ENCODE data around the gene CSGALNACT2. TPM values are rescaled to one million over a fixed set of nuclear protein-coding genes. Genes with fewer than 3 reads are reported as not detected.
A peak's percentile ranks its signal among the peaks of the same experiment; 100 is the strongest.

CSGALNACT2 gene
- polyA plus RNA-seq, 1 of the 3 experiments (the other 2 are of a cell fraction): 11.5 TPM

DNA sequence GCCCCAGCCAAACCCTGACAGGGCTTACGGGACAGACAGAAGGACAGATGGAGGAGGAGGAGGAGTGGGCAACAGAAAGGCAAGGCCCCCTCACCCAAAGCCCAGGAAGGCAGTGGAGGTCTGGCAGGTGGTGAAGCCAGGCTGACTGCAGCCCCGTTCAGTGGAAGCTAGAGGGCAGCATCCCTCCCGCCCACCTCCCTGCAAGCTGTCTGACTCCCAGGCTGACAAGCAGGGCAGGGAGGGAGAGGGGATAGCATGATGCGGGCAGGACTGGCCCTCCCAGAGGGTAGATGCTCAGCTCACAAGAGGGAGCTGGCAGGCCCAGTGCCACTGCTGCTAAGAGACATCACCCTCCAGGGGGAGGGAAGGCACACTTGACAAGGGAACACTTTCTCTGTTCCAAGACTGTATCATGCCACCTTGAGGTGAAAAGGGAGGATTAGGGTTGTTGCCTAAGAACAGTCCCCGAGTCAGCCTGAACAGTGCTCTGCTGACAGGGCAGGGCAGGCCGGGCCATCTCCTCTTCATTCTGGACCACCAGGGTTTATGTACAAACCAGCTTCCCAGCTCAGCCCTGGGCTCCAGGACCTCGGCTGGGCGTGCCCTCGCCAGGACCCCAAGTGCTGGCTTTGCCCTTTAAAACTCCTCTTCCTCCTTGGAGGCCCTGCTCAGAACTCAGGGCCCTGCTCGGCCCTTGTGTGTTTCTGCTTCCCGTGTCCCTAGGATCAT lies 66.9 kb downstream of the CSGALNACT2 start:
- Histone ChIP-seq H3K9me3 (no peaks in the 10 kb centered on the region), H3K9ac (no peak overlapping the region), H3K4me3 (ENCODE audit: low read depth in 2 of 2, low read length in 1 of 2) (peak overlapping the region in 1 of 2 experiments; percentile 43; a peak in 1 of 4 replicates), H3K4me1 (ENCODE audit: control insufficient read depth in 1 of 2, insufficient read depth in 2 of 2, low read depth in 1 of 2, low read length in 1 of 2) (no peaks in the 10 kb centered on the region; a peak in 1 of 4 replicates), H3K9me2 (no peaks in the 10 kb centered on the region), H3K27ac (ENCODE audit: low read depth in 2 of 2, low read length in 1 of 2) (no peak overlapping the region), H3F3A (replicated peaks; ENCODE audit: insufficient read depth) (no peaks in the 10 kb centered on the region), H2AFZ (ENCODE audit: low read depth) (no peak overlapping the region), H4K20me1 (ENCODE audit: insufficient read depth) (no peaks in the 10 kb centered on the region), H3K79me2 (ENCODE audit: insufficient read depth) (no peaks in the 10 kb centered on the region), H3K36me3 (replicated peaks in 1 of 2; ENCODE audit: control insufficient read depth in 1 of 2, insufficient read depth in 2 of 2, low read length in 1 of 2) (no peaks in the 10 kb centered on the region), H3K27me3 (ENCODE audit: insufficient read depth) (no peaks in the 10 kb centered on the region), H3K4me2 (no peak overlapping the region)
- WGBS (ENCODE audit: low lambda C conversion rate): 71% methylated on average over 7 of the region's 11 CpGs
- ChIA-PET POLR2A (no interaction called here), CTCF (interaction anchor here (0.9 to 2.7 kb wide), 23 partner anchors 9 to 369 kb away, joined by 3 to 19 read pairs (median 4); no protein-coding TSS in a partner anchor)
- DNase-seq: peak; percentile 84
- TF ChIP-seq PBX3 (IDR thresholded peaks at IDR 0.05) (no peak), TAF1 (IDR thresholded peaks at IDR 0.05; ENCODE audit: borderline replicate concordance, low read depth, low read length) (no peak), REST (IDR thresholded peaks at IDR 0.05; ENCODE audit: low read depth, low read length) (no peak), FOXM1 (IDR thresholded peaks at IDR 0.05; ENCODE audit: low read depth) (no peak), TCF12 (IDR thresholded peaks at IDR 0.05) (no peak), ZBTB33 (IDR thresholded peaks at IDR 0.05; ENCODE audit: borderline replicate concordance, low read depth) (no peak), GABPA (IDR thresholded peaks at IDR 0.05; ENCODE audit: low read depth) (no peak), USF1 (IDR thresholded peaks at IDR 0.05; ENCODE audit: borderline replicate concordance, low read depth) (no peak), YY1 (IDR thresholded peaks at IDR 0.05; ENCODE audit: low read depth) (no peak), ELF1 (IDR thresholded peaks at IDR 0.05) (no peak), NFIC (IDR thresholded peaks at IDR 0.05; ENCODE audit: borderline replicate concordance) (no peak), EP300 (IDR thresholded peaks at IDR 0.05; ENCODE audit: borderline replicate concordance in 1 of 2, low read depth in 1 of 2, low read length in 1 of 2) (no peak), JUND (IDR thresholded peaks at IDR 0.05) (no peak), SMC3 (IDR thresholded peaks at IDR 0.05; ENCODE audit: low read depth, low read length) (peak; percentile 45), FOSL2 (IDR thresholded peaks at IDR 0.05; ENCODE audit: borderline replicate concordance, low read depth) (no peak), MEF2A (IDR thresholded peaks at IDR 0.05; ENCODE audit: borderline replicate concordance, low read depth) (no peak), MXI1 (IDR thresholded peaks at IDR 0.05; ENCODE audit: low read depth, low read length) (no peak), SIN3A (IDR thresholded peaks at IDR 0.05; ENCODE audit: borderline replicate concordance, low read depth, low read length) (no peak), EZH2phosphoT487 (IDR thresholded peaks at IDR 0.05; ENCODE audit: borderline replicate concordance, low read depth) (no peak), RAD21 (IDR thresholded peaks at IDR 0.05; ENCODE audit: low read length) (peak; percentile 50)
- TF ChIP-seq, protein P1, sequence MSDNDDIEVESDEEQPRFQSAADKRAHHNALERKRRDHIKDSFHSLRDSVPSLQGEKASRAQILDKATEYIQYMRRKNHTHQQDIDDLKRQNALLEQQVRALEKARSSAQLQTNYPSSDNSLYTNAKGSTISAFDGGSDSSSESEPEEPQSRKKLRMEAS (IDR thresholded peaks at IDR 0.05; ENCODE audit: low read depth): no peak
- TF ChIP-seq, protein P2, sequence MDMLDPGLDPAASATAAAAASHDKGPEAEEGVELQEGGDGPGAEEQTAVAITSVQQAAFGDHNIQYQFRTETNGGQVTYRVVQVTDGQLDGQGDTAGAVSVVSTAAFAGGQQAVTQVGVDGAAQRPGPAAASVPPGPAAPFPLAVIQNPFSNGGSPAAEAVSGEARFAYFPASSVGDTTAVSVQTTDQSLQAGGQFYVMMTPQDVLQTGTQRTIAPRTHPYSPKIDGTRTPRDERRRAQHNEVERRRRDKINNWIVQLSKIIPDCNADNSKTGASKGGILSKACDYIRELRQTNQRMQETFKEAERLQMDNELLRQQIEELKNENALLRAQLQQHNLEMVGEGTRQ (IDR thresholded peaks at IDR 0.05; ENCODE audit: borderline replicate concordance, low read depth, low read length): no peak
- TF ChIP-seq, protein P3, sequence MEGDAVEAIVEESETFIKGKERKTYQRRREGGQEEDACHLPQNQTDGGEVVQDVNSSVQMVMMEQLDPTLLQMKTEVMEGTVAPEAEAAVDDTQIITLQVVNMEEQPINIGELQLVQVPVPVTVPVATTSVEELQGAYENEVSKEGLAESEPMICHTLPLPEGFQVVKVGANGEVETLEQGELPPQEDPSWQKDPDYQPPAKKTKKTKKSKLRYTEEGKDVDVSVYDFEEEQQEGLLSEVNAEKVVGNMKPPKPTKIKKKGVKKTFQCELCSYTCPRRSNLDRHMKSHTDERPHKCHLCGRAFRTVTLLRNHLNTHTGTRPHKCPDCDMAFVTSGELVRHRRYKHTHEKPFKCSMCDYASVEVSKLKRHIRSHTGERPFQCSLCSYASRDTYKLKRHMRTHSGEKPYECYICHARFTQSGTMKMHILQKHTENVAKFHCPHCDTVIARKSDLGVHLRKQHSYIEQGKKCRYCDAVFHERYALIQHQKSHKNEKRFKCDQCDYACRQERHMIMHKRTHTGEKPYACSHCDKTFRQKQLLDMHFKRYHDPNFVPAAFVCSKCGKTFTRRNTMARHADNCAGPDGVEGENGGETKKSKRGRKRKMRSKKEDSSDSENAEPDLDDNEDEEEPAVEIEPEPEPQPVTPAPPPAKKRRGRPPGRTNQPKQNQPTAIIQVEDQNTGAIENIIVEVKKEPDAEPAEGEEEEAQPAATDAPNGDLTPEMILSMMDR (IDR thresholded peaks at IDR 0.05): peak; percentile 65

Measured in SK-N-SH (cell line).